Rectal smooth muscle tissue (tissue), 1 donor: Measurements from ENCODE around the gene HSP90AB1.
A peak's percentile ranks its signal among the peaks of the same experiment; 100 is the strongest.

Experiments
- H3K27ac ChIP-seq: one replicate; pipeline ENCODE4 v1.7.0; 2013; ENCODE audit warnings: low read depth, low read length, inconsistent platforms
- H3K27me3 ChIP-seq: one replicate; pipeline ENCODE4 v1.7.0; 2013; ENCODE audit warnings: low read length; ENCODE audit not compliant: control insufficient read depth, insufficient read depth
- H3K36me3 ChIP-seq: one replicate; pipeline ENCODE4 v1.7.0; 2013; ENCODE audit warnings: low read length; ENCODE audit not compliant: control insufficient read depth, insufficient read depth
- H3K4me1 ChIP-seq: one replicate; pipeline ENCODE4 v1.7.0; 2013; ENCODE audit warnings: low read length; ENCODE audit not compliant: control insufficient read depth, insufficient read depth
- H3K4me3 ChIP-seq: one replicate; pipeline ENCODE4 v1.7.0; 2013; ENCODE audit warnings: low read length
- H3K9ac ChIP-seq: one replicate; pipeline ENCODE4 v1.7.0; 2013; ENCODE audit warnings: low read length

Gene HSP90AB1

GRCh38 chr6:44234101-44235025 lies 12.5 kb upstream of the HSP90AB1 start:
- Histone ChIP-seq H3K27ac (peak overlapping the region; percentile 79), H3K4me3 (peak overlapping the region; percentile 22), H3K27me3 (no peaks in the 10 kb centered on the region), H3K9ac (no peak overlapping the region), H3K36me3 (peaks cover 12% of the 10 kb centered on the region), H3K4me1 (peaks cover 62% of the 10 kb centered on the region)

GRCh38 chr6:44235269-44235668 lies 11.6 kb upstream of the HSP90AB1 start:
- Histone ChIP-seq H3K27me3 (no peaks in the 10 kb centered on the region), H3K9ac (no peak overlapping the region), H3K27ac (peak overlapping the region; percentile 79), H3K4me1 (peaks cover 57% of the 10 kb centered on the region), H3K36me3 (peaks cover 12% of the 10 kb centered on the region), H3K4me3 (no peak overlapping the region)

- peaks cover 12% of the 10 kb centered on the region for H3K36me3 ChIP-seq
- peaks cover 50% of the 10 kb centered on the region for H3K4me1 ChIP-seq
- H3K27me3 ChIP-seq = no peaks in the 10 kb centered on the region
- peak overlapping the region; percentile 27 for H3K27ac ChIP-seq
- no peak overlapping the region for H3K9ac ChIP-seq
- no peak overlapping the region for H3K4me3 ChIP-seq
Measured at GRCh38 chr6:44235891-44236516, 10.9 kb upstream of the HSP90AB1 start.

GRCh38 chr6:44237021-44237812 lies 9.7 kb upstream of the HSP90AB1 start:
- Histone ChIP-seq H3K9ac (peak overlapping the region; percentile 80), H3K4me3 (peak overlapping the region; percentile 73), H3K27ac (peak overlapping the region; percentile 94), H3K4me1 (peaks cover 41% of the 10 kb centered on the region), H3K36me3 (peaks cover 4% of the 10 kb centered on the region), H3K27me3 (no peaks in the 10 kb centered on the region)

- peak overlapping the region; percentile 73 for H3K4me3 ChIP-seq
- H3K27ac ChIP-seq = peak overlapping the region; percentile 94
- no peaks in the 10 kb centered on the region for H3K27me3 ChIP-seq
- H3K4me1 ChIP-seq = peaks cover 36% of the 10 kb centered on the region
- no peaks in the 10 kb centered on the region for H3K36me3 ChIP-seq
- peak overlapping the region; percentile 80 for H3K9ac ChIP-seq
Measured at GRCh38 chr6:44237813-44238433, 9.0 kb upstream of the HSP90AB1 start.

- Histone ChIP-seq H3K36me3 (no peaks in the 10 kb centered on the region), H3K27ac (peak overlapping the region; percentile 94), H3K9ac (no peak overlapping the region), H3K4me3 (no peak overlapping the region), H3K4me1 (peaks cover 27% of the 10 kb centered on the region), H3K27me3 (no peaks in the 10 kb centered on the region)
Measured at GRCh38 chr6:44238687-44239350, 8.1 kb upstream of the HSP90AB1 start.

GRCh38 chr6:44243345-44243744 lies 3.6 kb upstream of the HSP90AB1 start:
- Histone ChIP-seq H3K27me3 (no peaks in the 10 kb centered on the region), H3K4me3 (no peak overlapping the region), H3K27ac (no peak overlapping the region), H3K9ac (no peak overlapping the region), H3K36me3 (no peaks in the 10 kb centered on the region), H3K4me1 (no peaks in the 10 kb centered on the region)

GRCh38 chr6:44245391-44245911 lies 1.4 kb upstream of the HSP90AB1 start:
- Histone ChIP-seq H3K36me3 (peaks cover 18% of the 10 kb centered on the region), H3K4me1 (peaks cover 6% of the 10 kb centered on the region), H3K27ac (peak overlapping the region; percentile 95), H3K4me3 (peak overlapping the region; percentile 88), H3K27me3 (no peaks in the 10 kb centered on the region), H3K9ac (peak overlapping the region; percentile 68)

- Histone ChIP-seq H3K4me1 (peaks cover 6% of the 10 kb centered on the region), H3K36me3 (peaks cover 24% of the 10 kb centered on the region), H3K9ac (peak overlapping the region; percentile 80), H3K4me3 (peak overlapping the region; percentile 88), H3K27ac (peak overlapping the region; percentile 95), H3K27me3 (no peaks in the 10 kb centered on the region)
Measured at GRCh38 chr6:44245912-44246662, 814 bp upstream of the HSP90AB1 start.

- Histone ChIP-seq H3K36me3 (peaks cover 35% of the 10 kb centered on the region), H3K4me3 (peak overlapping the region; percentile 88), H3K4me1 (peaks cover 6% of the 10 kb centered on the region), H3K27ac (peak overlapping the region; percentile 95), H3K9ac (peak overlapping the region; percentile 66), H3K27me3 (no peaks in the 10 kb centered on the region)
Measured at GRCh38 chr6:44247338-44248302, 719 bp downstream of the HSP90AB1 start.
